Choroid plexus epithelial cell (primary cell): ENCODE results near the gene CAPN2.

Experiments
- DNase-seq: peaks from one replicate; pipeline ENCODE4 v3.0.0-alpha.2; 2010; ENCODE audit warnings: low read depth
- H3K4me3 ChIP-seq: 2 replicates; pipeline ENCODE4 v1.5.1; 2011; ENCODE audit warnings: low read depth, mild to moderate bottlenecking, control low read depth, low read length, moderate library complexity
- TF ChIP-seq, protein P1 (sequence below): conservative IDR thresholded peaks from 2 replicates; pipeline ENCODE4 v1.5.1; 2011; ENCODE audit warnings: low read depth, mild to moderate bottlenecking, control low read depth, inconsistent platforms, low read length, moderate library complexity

CAPN2 gene

DNA sequence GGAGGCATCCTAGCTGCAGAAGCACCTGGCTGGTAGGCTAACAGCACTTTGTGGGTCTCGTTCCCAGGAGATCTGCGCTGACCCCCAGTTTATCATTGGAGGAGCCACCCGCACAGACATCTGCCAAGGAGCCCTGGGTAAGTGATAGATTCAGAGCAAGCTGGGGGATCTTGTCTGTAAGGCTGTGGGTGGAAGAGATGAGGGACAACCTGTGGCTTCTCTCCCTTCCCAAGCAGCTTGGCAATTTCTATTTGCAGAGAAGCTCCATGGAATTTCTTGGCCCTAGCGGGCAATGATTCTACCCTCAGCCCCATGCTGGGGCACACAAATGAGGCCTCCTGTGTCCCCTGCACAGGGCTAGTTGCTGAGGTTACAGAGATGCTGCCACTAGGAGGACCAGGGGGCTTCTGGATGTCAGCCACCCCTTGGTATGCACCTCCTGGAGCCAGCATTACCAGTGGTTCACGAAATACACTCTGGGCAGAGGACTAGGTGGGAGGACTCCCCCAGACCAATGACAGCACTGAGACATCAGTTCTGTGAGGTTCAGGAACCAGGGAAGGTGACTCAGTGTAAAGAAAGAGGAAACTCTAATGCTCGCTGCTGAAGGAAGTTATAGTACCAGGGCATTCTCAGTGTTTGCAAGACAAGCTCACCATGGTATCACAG lies 5.5 kb downstream of the CAPN2 start:
- no peak overlapping the region for H3K4me3 ChIP-seq
- TF ChIP-seq, protein P1, sequence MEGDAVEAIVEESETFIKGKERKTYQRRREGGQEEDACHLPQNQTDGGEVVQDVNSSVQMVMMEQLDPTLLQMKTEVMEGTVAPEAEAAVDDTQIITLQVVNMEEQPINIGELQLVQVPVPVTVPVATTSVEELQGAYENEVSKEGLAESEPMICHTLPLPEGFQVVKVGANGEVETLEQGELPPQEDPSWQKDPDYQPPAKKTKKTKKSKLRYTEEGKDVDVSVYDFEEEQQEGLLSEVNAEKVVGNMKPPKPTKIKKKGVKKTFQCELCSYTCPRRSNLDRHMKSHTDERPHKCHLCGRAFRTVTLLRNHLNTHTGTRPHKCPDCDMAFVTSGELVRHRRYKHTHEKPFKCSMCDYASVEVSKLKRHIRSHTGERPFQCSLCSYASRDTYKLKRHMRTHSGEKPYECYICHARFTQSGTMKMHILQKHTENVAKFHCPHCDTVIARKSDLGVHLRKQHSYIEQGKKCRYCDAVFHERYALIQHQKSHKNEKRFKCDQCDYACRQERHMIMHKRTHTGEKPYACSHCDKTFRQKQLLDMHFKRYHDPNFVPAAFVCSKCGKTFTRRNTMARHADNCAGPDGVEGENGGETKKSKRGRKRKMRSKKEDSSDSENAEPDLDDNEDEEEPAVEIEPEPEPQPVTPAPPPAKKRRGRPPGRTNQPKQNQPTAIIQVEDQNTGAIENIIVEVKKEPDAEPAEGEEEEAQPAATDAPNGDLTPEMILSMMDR = peak; percentile 8
- DNase-seq = no peak

DNA sequence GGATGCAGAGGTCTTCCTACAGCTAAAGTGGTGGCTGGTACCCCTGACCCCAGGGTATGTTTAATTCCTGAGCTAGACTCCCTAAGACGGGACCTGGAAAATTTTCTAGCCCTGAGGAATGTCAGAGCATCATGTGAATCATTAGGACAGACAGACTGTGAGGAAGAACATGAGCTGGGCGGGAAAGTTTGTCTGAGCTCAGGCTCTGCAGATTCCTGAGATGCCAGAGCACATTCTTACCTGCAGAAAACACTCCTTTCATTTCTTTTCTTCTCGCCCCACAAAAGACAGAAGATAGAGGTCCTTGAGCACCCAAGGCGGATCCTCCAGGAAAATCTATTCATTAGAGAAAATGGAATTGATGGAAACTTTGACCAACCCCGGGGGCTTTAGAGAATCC lies 6.5 kb downstream of the CAPN2 start:
- DNase-seq = peak; percentile 68

DNA sequence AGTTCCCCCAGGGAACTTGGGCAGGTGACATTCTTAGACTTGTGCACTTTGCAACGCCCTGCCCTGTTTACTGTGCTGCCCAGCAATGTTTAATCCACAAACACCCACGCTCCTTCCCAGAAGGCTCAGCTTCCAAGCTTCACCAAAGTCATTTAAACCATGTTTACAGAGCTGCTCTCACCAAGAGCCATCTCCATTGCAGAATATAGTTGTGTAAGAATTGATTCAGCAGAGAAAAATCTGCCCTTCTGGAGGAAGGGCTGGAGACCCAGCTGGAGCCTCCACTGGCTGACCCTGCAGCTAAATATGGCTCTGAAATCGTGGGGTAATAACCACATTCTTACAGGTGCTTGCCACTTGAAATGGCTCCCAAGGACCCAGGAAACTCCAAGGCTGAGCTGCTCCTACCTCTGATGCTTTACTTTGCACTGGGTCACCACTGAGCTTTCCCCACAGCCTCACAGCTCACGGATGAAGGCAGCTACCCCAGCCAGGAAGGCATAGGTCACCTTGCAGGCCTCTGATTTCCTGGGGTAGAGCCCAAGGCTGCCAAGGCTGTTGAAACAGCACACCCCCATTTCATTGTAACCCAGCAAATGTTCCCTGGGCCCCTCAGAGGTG lies 8.7 kb downstream of the CAPN2 start:
- no peak overlapping the region for H3K4me3 ChIP-seq
- peak; percentile 96 for DNase-seq
- TF ChIP-seq, protein P1 = no peak

More for the DNA sequence above, 6.5 kb downstream of the CAPN2 start:
- H3K4me3 ChIP-seq = no peak overlapping the region
- TF ChIP-seq, protein P1 = no peak

DNA sequence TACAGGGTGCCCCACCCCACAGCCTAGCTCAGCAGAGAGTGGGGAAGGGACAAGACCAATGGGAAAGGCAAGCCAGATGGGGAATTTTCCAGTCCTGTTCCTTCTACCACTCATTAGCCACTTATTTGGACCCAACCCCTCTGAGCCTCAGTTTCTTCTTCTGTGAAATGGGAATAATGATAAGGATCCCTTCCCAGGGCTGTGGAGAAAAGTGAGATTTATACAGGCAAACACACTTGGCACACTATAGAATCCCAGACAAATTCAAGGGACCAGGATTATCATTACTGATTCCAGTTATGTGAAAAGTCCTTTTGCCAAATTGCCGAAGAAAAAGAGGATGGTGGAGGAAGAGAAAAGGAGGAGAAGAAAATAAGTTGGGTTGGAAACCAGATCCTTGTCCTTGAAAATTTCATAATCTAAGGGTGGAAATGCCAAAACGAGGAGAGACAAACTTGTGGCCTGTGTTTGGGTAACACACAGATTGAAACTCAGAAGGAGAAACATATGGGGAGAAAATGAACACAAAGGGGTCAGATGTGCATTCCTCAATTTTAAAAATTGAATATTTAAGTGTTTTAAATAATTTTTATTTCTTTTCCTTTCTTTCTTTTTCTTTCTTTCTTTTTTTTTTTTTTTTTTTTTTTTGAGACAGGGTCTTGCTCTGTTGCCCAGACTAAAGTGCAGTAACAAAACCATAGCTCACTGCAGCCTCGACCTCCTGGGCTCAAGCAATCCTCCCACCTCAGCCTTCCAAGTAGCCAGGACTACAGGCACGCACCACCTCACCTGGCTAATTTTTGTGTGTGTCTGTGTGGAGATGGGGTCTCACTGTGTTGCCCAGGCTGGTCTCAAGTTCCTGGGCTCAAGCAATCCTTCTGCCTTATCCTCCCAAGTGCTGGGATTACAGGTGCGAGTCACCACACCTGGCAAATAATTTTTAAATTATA lies 9.6 kb downstream of the CAPN2 start:
- DNase-seq = no peak
- no peak overlapping the region for H3K4me3 ChIP-seq
- TF ChIP-seq, protein P1 = no peak

DNA sequence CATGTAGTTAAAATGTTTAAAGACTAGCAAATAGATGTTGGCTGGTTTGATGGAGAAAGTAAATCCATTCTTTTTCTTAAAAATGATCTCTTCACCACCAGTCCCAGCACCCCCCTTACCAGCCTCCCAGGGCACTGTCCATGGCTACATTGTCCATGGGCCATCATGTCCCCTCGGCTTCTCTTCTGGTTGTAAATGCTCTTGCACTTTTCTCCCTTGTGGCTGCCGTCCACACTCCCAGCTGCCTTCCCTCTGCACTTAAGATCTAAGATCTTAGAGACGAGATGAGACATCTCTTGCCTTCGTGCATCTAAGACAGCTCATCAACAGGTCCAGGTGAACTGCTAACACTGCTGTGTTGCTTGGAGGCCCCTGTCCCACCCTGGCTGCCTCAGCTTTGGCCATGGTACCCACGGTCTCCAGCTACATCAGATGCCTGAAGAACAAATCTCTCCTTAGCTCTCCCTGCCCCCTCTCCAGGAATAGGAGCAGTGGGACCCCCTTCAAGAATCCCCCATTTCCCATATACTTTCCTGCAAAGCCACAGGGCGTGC lies 11.1 kb downstream of the CAPN2 start:
- DNase-seq = no peak
- TF ChIP-seq, protein P1 = no peak
- no peak overlapping the region for H3K4me3 ChIP-seq

DNA sequence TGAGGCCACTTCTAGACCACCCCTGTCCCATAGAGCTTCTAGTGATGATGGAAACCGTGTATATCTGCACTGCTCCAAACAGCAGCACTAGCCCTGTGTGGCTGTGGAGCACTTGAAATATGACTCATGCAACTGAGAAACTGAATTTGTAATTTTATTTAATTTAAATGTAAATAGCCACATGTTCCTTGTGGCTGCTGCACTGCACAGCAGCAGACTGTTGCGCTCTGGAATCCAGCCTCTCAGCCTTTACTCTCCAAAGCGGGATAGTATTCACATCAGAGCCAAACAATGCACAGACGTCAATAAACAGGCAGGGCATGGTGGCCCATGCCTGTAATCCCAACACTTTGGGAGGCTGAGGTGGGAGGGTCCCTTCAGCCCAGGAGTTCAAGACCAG lies 12.0 kb downstream of the CAPN2 start:
- no peak for DNase-seq
- H3K4me3 ChIP-seq = no peak overlapping the region
- TF ChIP-seq, protein P1 = no peak
